GM21447 (cell line): ENCODE measurements around the gene DNASE1L3.
A peak's percentile ranks its signal among the peaks of the same experiment; 100 is the strongest.

Source experiments
- ATAC-seq: cut with Tn5 transposase; IDR thresholded peaks from one replicate; pipeline ENCODE4 v1.9.1; 2021; ENCODE audit not compliant: unreplicated experiment

DNASE1L3 gene

DNA sequence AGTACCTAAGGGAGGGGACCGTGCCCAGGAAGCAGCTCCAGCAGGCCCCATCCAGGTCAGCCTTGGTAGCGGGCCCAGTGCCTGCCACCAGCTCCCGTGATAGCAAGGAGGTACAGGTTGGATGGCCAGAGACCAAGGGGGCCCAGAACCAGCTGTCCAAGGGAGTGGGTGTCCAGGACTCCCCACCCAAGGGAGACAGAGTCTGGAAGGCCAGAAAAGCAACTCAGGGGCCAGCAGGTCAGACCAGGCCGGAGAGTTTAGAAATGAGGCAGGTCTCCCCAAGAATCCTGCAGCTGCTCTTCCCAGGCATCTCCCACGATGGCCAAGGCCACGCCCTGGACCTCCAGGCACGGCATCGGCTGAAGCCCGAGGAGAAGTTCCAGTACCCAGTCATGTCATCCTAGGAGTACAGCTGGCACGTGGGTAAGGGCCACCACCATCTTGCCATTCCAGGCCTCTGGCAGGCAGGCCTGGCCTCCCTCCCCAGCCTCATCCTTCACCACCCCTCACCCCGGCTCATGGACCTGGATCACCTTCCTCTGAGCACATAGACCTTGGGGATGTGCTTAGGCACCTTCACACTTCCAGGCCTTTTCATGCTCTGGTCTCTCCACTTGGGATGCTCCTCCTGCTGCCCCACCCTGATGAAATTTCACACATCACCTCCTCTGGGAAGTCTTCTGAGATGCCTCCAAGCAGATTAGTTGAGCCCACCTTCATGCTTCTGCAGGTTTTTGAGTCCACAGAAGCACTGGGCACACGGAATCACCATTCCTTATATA lies 30.5 kb downstream of the DNASE1L3 start:
- no peak for ATAC-seq

- ATAC-seq: no peak
These were observed 31.3 kb downstream of the DNASE1L3 start for GRCh38 chr3:58179235-58180098.

DNA sequence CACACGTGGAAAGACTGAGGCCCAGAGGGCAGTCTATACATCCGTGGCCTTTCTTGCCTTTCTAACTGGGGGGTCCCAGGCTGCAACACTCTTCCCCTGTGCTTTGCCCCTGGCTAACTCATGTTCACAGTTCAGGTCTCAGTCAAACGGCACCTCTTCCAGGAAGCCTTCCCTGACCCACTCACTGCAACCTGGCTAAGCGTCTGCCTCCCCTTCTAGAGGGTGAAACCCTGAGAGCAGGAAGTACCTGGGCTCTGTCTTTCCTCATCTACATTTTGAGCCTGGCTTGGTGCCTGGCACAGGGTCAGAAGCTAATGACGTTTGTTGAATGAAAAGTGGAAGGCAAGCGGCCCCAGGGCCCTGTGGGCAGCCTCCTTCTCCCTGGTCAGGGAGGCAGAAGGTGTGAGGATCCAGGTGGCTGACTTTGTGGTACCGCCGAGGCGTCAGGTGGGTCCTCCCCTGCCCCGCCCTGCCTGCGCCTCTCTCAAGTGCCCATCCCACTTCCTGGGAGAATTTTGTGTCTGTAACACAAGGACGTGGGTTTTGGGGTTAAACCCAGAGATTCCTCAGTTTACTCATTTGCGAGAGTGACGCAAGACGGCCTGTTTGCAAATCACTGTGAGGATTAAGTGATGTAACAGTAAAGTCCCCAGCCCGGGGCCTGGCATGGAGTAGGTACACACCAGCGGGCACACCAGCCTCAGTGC lies 32.1 kb downstream of the DNASE1L3 start:
- no peak for ATAC-seq

GRCh38 chr3:58177747-58178527 lies 32.8 kb downstream of the DNASE1L3 start:
- ATAC-seq: peak; percentile 53

- ATAC-seq: no peak
These were observed 33.8 kb downstream of the DNASE1L3 start for GRCh38 chr3:58176827-58177489.

- ATAC-seq: no peak
These were observed 34.6 kb downstream of the DNASE1L3 start for GRCh38 chr3:58176185-58176530.

GRCh38 chr3:58175437-58176184 lies 35.2 kb downstream of the DNASE1L3 start:
- no peak for ATAC-seq

DNA sequence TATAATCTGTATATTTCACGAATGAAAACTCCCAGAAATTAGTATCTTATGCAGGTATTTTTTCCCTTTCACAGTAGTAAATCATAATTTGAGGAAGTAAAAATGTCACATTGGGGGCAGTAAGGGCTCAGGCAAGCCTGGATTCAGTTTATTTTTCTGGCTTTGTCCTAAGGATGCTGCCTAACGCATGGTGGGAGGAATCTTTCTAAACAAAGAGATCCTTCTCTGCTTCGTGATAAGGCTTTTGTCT lies 35.7 kb downstream of the DNASE1L3 start:
- no peak for ATAC-seq

DNA sequence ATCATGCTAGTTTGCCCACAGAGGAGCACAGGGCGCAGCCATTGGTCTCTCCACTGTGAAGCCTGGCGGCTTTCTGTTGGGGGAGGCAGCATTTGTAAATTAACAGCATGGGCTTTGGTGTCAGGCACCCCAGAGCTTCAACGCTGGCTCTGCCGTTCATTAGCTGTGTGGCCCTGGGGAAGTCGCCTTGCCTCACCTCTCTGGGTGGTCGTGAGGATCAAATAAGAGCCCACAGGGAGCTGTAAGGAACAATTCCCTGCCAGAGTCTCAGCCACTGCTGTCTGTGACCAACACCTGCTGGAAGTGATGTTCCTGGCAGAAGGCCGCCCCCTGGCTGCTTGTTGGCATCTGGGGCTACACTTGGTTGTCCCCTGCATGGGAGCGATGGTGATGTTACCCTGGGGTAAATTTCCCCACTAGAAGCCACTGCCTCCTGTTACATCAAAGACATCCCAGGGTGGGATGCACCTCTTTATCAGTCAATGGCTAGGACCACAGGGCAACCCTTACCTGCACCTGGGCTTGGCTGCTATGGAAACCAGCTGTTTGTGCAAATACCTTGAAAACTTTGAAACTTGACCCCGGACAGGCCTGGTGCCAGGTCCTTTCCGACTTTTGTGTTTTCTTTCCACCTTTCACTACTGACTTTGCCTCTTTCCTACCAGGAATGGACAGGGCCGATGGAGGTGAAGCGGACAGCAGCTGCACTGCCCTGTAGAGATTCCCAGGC lies 36.9 kb downstream of the DNASE1L3 start:
- ATAC-seq: no peak

DNA sequence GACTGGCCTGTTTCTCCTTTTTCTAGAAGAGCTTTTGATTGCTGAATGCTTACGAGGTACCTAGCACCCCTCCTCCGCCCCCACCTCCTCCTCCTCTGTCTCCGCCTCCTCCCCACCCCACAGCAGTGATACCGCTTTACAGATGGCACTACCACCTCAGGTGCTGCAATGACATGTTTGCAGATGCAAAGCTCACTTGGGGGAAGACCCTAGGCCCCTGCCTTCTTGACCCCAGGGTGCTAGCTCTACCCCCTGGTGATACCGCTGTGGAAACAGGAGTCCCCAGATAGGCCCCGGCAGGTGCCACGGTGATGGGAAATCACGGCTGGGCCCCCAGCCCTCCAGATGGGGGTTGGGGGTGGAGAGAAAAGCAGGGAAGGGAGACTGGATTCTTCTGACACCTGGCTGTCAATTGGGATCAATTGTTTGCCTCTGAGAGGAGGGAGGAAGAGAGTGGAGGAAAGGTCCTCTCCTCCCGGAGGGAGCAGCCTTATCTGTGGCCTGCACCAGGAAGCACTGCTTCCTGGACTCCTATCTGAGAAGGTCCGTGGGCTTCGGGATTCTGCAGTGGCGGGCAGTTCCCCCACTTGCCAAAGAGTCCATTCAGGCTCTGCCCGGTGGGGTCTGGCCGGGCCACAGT lies 37.6 kb downstream of the DNASE1L3 start:
- no peak for ATAC-seq

GRCh38 chr3:58171126-58171525 lies 39.6 kb downstream of the DNASE1L3 start:
- no peak for ATAC-seq

DNA sequence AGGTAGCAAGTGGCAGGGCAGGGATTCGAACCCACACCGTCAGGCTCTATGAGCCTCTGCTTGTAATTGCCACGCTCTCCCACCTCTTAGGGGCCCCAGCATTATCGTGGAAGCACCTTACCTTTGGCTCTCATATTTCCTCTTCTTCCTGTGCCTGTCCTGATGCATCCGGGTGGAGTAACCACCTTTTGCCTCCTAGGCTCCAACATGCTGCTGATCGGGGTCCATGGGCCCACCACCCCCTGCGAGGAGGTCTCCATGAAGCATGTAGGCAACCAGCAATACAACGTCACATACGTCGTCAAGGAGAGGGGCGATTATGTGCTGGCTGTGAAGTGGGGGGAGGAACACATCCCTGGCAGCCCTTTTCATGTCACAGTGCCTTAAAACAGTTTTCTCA lies 40.4 kb downstream of the DNASE1L3 start:
- ATAC-seq: no peak

- no peak for ATAC-seq
These were observed 41.4 kb downstream of the DNASE1L3 start for GRCh38 chr3:58169371-58169770.

DNA sequence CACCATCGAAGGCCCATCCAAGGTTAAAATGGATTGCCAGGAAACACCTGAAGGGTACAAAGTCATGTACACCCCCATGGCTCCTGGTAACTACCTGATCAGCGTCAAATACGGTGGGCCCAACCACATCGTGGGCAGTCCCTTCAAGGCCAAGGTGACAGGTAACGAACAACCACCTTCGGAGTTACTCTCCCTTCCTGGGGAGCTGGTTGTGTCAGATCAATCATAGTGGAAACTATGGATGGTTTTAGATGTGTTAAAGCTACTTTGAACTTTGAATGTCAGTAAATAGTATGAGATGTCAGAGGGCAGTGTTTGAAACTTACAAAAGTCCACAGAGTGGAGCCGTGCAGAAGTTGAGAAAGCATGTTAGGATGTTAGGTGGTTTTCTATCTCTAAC lies 42.3 kb downstream of the DNASE1L3 start:
- no peak for ATAC-seq

- no peak for ATAC-seq
These were observed 43.1 kb downstream of the DNASE1L3 start for GRCh38 chr3:58167431-58168351.

DNA sequence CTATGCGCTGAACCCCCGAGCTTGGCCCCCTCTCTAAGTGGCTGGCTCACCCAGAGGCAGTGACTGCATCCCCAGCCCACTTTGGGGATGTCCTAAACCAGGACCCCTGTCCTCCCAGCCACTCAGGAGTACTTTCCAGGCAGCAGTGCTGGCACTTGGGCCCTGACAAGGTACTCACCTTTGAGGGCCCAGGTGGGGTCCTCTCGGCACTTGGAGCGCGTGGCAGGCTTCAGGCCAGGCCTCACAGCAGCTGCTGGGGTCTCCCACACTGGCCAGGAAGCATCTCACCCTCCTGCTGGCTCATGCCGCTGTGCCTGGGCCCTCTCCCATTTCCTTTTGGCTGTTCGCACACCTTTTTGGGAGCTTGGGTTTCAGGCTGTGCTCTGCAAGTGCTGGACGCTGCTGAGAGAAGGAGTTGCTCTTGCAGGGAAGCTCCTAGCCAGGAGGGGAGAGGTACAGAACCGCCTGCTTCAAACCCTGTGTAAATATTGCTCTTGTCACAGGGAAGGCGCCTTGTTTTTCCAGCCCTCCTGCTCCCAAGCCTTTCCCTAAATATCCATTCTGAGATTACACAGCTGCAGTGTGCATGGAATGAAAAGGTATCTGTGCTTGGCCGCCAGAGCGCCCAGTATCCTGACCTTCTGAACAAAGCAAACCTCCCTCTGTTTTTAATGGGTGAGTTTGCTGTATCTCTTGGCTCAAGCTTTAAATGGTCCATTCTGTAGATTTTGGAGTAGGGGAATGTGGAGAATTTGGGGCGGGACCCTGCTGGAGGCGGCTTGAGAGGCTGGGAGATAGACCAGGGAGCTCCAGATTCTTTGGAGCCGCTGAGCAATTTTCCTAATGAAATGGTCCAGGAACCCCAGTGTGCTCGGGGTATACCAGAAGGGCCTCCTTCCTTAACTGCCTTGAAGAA lies 45.6 kb downstream of the DNASE1L3 start:
- no peak for ATAC-seq
